Muscle layer of colon (tissue), 2 donors: ENCODE results near the gene CLEC11A.

Experiments
- H3K27ac ChIP-seq: one replicate; pipeline ENCODE4 v1.7.0; 2013; ENCODE audit warnings: low read depth, mild to moderate bottlenecking, low read length, moderate library complexity
- H3K27me3 ChIP-seq, 2 donors: one replicate each; pipeline ENCODE4 v1.7.0; 2013; ENCODE audit warnings: low read length in 2 of 2, mild to moderate bottlenecking in 2 of 2; ENCODE audit not compliant: insufficient read depth in 2 of 2, control insufficient read depth in 1 of 2
- H3K36me3 ChIP-seq: one replicate; pipeline ENCODE4 v1.7.0; 2013; ENCODE audit warnings: mild to moderate bottlenecking, low read length; ENCODE audit not compliant: insufficient read depth
- H3K4me1 ChIP-seq: one replicate; pipeline ENCODE4 v1.7.0; 2013; ENCODE audit warnings: mild to moderate bottlenecking, low read length; ENCODE audit not compliant: insufficient read depth
- H3K4me3 ChIP-seq, 2 donors: one replicate each; pipeline ENCODE4 v1.7.0; 2013; ENCODE audit warnings: low read length in 2 of 2, low read depth in 1 of 2, mild to moderate bottlenecking in 1 of 2, moderate library complexity in 1 of 2
- H3K9ac ChIP-seq: one replicate; pipeline ENCODE4 v1.7.0; 2013; ENCODE audit warnings: low read length
- H3K9me3 ChIP-seq: one replicate; pipeline ENCODE4 v1.7.0; 2013; ENCODE audit warnings: mild to moderate bottlenecking, low read length
- donor health status: abdominal sarcoma.
- donor health status: Adenocarcinoma of cecum.

Gene CLEC11A

GRCh38 chr19:50708179-50708879, 14.8 kb upstream of the CLEC11A start:
- Histone ChIP-seq H3K27ac (no peak overlapping the region), H3K9me3 (no peaks in the 10 kb centered on the region), H3K27me3 (peaks cover 0 to 31% of the 10 kb centered on the region in 2 donors), H3K36me3 (no peaks in the 10 kb centered on the region), H3K4me1 (no peaks in the 10 kb centered on the region), H3K4me3 (no peak overlapping the region), H3K9ac (no peak overlapping the region)

DNA sequence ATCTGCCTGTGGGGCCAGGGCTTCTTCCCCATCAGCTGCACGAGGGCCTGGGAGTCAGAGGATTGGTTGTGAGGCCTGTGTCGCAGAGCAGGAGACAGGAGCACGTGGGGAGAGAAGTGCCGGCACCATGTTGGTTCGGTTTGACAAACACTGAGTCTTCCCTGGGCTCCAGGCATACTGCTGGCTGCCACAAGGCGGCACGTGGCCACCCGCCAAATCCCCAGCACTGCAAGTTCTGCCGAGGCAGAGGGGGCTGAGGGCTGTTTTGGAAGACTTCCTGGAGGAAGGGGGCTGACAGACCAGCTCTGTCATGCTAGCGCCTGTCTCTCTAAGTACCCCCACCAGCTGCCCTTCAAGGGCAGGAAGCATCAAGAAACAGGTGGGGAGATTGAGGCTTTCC, 13.1 kb upstream of the CLEC11A start:
- H3K36me3 ChIP-seq: no peaks in the 10 kb centered on the region
- H3K27ac ChIP-seq: no peak overlapping the region
- no peaks in the 10 kb centered on the region for H3K4me1 ChIP-seq
- H3K9ac ChIP-seq: no peak overlapping the region
- no peaks in the 10 kb centered on the region for H3K9me3 ChIP-seq
- H3K4me3 ChIP-seq: no peak overlapping the region
- H3K27me3 ChIP-seq: peaks cover 0 to 27% of the 10 kb centered on the region in 2 donors

DNA sequence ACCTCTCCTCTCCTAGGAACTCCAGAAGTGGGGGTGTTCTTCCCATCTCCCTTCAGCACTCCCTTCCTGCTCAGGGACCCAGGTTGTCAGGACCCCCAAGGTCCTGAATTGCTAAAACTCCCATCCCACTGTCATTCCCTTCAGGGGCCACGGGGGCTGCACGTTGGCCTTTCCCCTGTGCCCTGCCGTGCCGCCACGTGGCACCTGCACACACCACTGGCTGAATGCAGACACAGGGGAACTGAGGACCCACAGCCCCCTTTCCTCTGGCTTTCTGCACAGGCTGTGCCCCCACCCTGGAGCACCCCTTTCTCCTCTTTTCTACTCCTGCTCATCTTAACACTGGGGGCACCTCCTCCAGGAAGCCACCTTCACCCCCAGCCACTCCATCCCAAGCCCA, 12.6 kb upstream of the CLEC11A start:
- no peak overlapping the region for H3K9ac ChIP-seq
- no peak overlapping the region for H3K4me3 ChIP-seq
- no peaks in the 10 kb centered on the region for H3K4me1 ChIP-seq
- H3K9me3 ChIP-seq: no peaks in the 10 kb centered on the region
- no peak overlapping the region for H3K27ac ChIP-seq
- no peaks in the 10 kb centered on the region for H3K36me3 ChIP-seq
- H3K27me3 ChIP-seq: peaks cover 0 to 27% of the 10 kb centered on the region in 2 donors

DNA sequence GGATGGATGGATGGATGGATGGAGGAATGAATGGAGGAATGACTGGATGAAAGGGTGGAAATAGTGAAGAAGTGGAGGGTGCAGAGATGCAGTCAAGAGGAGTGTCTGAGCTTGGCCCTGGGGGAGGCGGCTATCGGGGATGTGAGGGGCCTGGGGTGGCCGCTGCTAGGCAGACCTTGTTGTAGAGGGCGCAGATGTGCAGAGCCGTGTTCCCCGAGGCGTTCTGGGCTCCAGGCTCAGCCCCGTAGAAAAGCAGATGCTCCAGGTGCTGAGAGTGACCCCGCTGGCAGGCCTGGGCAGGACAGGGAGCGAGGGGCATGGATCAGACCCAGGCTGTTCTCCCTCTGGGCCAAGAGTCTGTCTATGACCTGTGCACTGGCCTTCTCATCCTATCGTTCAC, 12.0 kb upstream of the CLEC11A start:
- Histone ChIP-seq H3K27ac (no peak overlapping the region), H3K27me3 (peaks cover 0 to 28% of the 10 kb centered on the region in 2 donors), H3K4me3 (no peak overlapping the region), H3K9me3 (no peaks in the 10 kb centered on the region), H3K9ac (no peak overlapping the region), H3K36me3 (no peaks in the 10 kb centered on the region), H3K4me1 (no peaks in the 10 kb centered on the region)

- H3K9me3 ChIP-seq: no peaks in the 10 kb centered on the region
- H3K27me3 ChIP-seq: peaks cover 0 to 34% of the 10 kb centered on the region in 2 donors
- H3K27ac ChIP-seq: no peak overlapping the region
- no peak overlapping the region for H3K4me3 ChIP-seq
- no peaks in the 10 kb centered on the region for H3K36me3 ChIP-seq
- H3K4me1 ChIP-seq: no peaks in the 10 kb centered on the region
- no peak overlapping the region for H3K9ac ChIP-seq
These were observed 11.4 kb upstream of the CLEC11A start for GRCh38 chr19:50711805-50712204.

DNA sequence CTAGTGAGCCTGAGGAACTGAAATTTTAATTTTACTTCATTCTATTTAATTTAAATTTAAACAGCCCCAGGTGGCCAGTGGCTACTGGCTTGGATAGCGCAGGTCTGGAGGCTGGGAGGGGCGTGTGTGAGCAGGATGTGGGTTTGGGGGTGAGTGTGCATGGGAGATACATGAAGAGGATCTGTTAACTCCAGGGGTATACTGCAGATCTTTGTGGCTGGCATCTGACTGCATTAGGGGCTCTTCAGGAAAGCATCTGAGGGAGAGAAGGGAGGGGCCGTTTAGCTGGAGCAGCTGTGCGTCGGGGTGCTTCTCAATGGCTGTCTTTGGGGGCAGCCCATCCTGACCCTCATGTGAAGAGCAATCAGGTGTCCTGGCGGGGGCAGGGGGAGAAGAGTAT, 10.3 kb upstream of the CLEC11A start:
- H3K9me3 ChIP-seq: no peaks in the 10 kb centered on the region
- H3K27ac ChIP-seq: no peak overlapping the region

GRCh38 chr19:50713556-50714236, 9.5 kb upstream of the CLEC11A start:
- no peaks in the 10 kb centered on the region for H3K36me3 ChIP-seq
- no peaks in the 10 kb centered on the region for H3K4me1 ChIP-seq
- no peak overlapping the region for H3K9ac ChIP-seq
- no peak overlapping the region for H3K4me3 ChIP-seq
- H3K27me3 ChIP-seq: peaks cover 6 to 53% of the 10 kb centered on the region in 2 donors
- no peaks in the 10 kb centered on the region for H3K9me3 ChIP-seq
- H3K27ac ChIP-seq: no peak overlapping the region

More for the DNA sequence above, 10.3 kb upstream of the CLEC11A start:
- Histone ChIP-seq H3K27me3 (peaks cover 6 to 45% of the 10 kb centered on the region in 2 donors), H3K4me1 (no peaks in the 10 kb centered on the region), H3K36me3 (no peaks in the 10 kb centered on the region), H3K4me3 (no peak overlapping the region), H3K9ac (no peak overlapping the region)

- H3K9ac ChIP-seq: no peak overlapping the region
- no peak overlapping the region for H3K4me3 ChIP-seq
- H3K4me1 ChIP-seq: no peaks in the 10 kb centered on the region
- peaks cover 6 to 43% of the 10 kb centered on the region in 2 donors for H3K27me3 ChIP-seq
- no peak overlapping the region for H3K27ac ChIP-seq
- H3K36me3 ChIP-seq: no peaks in the 10 kb centered on the region
- no peaks in the 10 kb centered on the region for H3K9me3 ChIP-seq
These were observed 6.8 kb upstream of the CLEC11A start for GRCh38 chr19:50716178-50717025.

DNA sequence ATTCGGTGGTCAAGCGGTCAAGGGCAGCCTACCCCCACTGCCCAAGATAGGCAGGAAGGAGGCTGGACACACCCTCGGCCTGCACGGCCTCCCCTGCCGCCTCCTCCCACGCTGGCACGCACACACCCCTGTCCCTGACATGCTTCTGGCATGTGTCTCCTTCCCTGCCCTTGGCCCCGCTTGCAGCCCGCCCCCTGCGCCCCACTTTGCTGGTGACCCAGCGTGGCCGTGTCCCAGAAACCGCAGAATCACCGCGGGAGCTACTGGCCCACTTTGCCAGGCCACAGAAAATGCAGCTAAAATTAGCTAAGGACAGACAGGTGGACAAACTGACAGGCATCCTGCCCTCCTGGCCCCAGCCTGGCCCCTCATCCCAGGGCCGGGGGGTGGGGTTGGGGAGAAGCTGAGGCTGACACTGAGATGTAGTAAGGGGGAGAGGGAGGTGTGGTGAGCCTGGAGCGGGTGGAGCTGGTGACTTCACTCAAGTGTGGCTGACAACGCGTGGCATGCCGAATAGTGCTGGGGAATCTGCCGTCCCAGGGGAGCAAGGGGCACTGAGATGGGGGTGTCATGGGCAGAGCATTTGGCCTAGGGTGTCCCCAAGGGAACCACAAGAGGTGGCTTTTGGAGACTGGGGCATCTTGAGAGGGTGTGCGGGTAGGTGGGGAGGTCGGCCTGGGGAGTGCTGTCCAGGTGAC, 6.0 kb upstream of the CLEC11A start:
- Histone ChIP-seq H3K4me1 (no peaks in the 10 kb centered on the region), H3K9ac (no peak overlapping the region), H3K27me3 (peaks cover 6 to 40% of the 10 kb centered on the region in 2 donors), H3K36me3 (no peaks in the 10 kb centered on the region), H3K27ac (no peak overlapping the region), H3K4me3 (no peak overlapping the region), H3K9me3 (no peaks in the 10 kb centered on the region)

DNA sequence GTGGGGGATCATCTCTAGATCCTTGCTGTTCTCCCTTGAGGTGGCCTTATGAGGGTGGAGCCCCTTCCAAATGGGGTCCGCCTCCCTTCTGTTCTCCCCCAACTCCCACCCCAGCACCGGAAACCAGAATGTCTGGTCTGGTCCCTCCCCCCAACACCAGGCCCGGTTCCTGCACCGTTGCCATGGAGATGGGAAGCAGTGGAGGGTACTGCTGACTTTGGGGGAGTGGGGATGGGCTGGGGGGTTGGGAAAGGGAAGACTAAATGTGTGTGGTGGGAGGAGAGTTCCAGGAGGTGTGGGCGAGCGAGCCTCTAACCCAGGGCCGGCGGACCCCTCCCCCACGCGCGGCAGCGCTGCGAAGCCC, 5.3 kb upstream of the CLEC11A start:
- no peak overlapping the region for H3K27ac ChIP-seq
- H3K27me3 ChIP-seq: peaks cover 6 to 45% of the 10 kb centered on the region in 2 donors
- H3K9ac ChIP-seq: no peak overlapping the region

More for the DNA sequence above, 5.3 kb upstream of the CLEC11A start:
- no peaks in the 10 kb centered on the region for H3K36me3 ChIP-seq
- H3K9me3 ChIP-seq: no peaks in the 10 kb centered on the region
- H3K4me3 ChIP-seq: no peak overlapping the region
- no peaks in the 10 kb centered on the region for H3K4me1 ChIP-seq
